GM19351 (cell line): Measurements from ENCODE around the gene TMEM86A.
"Not testable (repeated sequence)": the region's sequence is repeated elsewhere in the genome, so short reads cannot be mapped to it uniquely, and the experiment has no call there.

Experiments used
- ATAC-seq: cut with Tn5 transposase; IDR thresholded peaks from one replicate; pipeline ENCODE4 v1.9.1; 2021; ENCODE audit warnings: mild to moderate bottlenecking, moderate library complexity; ENCODE audit not compliant: unreplicated experiment

Gene TMEM86A

GRCh38 chr11:18698341-18699268, at the start of gene TMEM86A:
Gene TMEM86A, plus strand, starts transcription at chr11:18698779. Its CDS starts 108 bp downstream, at chr11:18698887.
- peak; percentile 98 for ATAC-seq

DNA sequence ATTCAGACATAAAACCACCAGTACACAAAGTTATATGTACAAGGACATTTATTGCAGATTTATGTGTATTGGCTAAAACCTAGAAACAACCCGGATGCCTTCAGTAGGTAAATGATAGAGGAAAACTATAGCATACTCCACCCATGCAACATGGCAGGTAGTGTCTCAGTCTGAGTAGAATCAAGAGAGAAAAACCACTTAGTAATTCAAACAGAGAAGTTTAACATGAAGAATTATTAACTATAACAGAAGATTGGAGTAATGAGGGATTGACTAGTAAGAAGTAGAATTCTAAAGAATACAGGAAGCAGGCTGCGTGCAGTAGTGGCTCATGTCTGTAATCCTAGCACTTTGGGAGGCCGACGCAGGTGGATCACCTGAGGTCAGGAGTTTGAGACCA, 48.2 kb upstream of the TMEM86A start:
- ATAC-seq: no peak

DNA sequence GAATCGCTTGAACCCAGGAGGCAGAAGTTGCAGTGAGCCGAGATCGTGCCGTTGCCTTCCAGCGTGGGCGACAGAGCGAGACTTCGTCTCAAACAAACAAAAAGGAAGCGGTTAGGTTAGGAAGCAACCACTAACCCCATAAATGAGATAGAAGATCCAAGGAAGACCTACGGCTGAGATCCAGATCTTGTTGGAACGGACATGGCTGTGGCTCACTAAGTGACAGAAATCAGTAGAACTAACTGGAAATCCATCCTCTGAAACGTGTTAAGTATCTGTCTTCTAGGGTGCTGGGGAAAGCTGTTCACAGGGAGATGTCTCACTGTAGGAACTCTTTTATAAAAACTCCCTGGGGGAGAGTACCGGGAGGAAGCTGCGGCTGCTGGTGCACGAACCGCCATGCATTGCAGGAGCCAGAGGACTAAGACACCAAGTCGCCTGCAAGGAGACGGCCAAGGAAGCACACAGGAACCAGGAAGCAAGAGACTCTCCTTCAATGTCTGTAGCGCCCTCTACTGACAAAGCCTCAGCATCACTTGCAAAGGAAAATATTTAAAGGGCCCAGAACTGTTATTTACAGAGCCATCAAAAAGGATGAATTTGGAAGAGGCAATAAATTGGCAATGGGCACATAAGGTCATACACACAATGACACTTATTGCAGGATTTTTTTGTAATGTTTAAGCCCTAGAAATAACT, 47.6 kb upstream of the TMEM86A start:
- no peak for ATAC-seq

GRCh38 chr11:18657673-18658072, 40.9 kb upstream of the TMEM86A start:
- ATAC-seq: no peak

- not testable (repeated sequence) for ATAC-seq
Measured at GRCh38 chr11:18665353-18665872, 33.2 kb upstream of the TMEM86A start.

- ATAC-seq: no peak
Measured at GRCh38 chr11:18668131-18668530, 30.4 kb upstream of the TMEM86A start.

- ATAC-seq: no peak
Measured at GRCh38 chr11:18669219-18669596, 29.4 kb upstream of the TMEM86A start.

DNA sequence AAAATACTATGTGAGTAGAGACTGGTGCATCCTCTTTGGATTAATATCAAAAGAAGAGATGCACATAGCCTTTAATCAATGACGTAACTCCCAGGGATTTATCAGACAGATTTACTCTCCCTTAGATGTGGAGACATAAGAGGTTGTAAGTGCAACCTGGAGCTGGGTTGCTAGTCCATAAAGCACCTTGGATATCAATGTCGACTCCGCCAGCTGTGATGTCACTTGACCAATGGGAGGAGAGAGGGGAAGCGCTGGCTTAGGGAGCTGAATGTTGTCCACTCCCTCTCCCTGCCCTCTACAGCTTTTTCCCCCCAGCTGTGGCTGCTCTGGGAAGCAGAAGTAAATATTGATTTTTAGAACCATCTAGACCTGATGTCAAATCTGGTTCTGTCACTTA, 28.9 kb upstream of the TMEM86A start:
- no peak for ATAC-seq

DNA sequence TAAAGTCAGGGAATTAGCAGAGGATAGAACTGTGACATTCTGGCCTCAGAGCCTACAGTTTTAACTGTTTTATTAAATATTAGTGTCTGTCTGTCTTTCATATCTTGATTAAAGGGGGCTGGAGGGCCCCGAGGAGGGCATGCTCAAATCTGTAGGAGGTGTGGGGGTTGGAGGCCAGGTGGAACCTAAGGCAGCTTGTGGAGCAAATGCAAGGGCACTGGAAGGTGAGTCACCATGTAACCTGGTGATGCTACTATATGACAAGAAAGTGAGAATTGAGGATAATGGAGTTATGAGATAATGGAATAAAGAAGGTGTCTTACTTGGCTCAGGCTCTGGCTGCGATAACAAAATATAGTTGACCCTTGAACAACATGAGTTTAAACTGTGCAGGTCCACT, 27.3 kb upstream of the TMEM86A start:
- no peak for ATAC-seq

- not testable (repeated sequence) for ATAC-seq
Measured at GRCh38 chr11:18672209-18672608, 26.4 kb upstream of the TMEM86A start.

GRCh38 chr11:18676803-18677202, 21.8 kb upstream of the TMEM86A start:
- ATAC-seq: no peak

GRCh38 chr11:18677560-18677959, 21.0 kb upstream of the TMEM86A start:
- no peak for ATAC-seq

DNA sequence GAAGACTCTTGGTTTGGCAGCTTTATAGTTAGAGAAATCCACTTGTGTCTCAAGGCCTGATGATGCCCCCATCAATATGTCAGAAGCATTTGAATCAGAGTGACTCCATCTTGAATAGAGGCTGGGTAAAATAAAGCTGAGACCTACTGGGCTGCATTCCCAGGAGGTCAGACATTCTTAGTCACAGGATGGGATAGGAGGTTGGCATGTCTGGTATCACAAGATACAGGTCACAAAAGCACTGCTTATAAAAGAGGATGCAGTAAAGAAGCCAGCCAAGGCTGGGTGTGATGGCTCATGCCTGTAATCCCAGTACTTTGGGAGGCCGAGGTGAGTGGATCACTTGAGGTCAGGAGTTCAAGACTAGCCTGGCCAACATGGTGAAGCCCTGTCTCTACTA, 16.6 kb upstream of the TMEM86A start:
- not testable (repeated sequence) for ATAC-seq

DNA sequence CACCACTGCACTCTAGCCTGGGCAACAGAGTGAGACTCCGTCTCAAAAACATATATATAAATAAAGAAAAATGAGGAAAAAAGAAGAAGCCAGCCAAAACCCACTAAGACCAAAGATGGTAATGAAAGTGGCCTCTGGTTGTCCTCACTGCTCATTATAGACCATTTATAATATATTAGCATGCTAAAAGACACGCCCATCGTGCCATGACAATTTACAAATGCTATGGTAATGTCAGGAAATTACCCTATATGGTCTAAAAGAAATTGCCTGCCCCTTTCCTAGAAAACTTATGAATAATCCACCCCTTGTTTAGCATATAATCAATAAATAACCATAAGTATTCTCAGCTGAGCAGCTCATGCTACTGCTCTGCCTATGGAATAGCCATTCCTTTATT, 16.1 kb upstream of the TMEM86A start:
- ATAC-seq: no peak

DNA sequence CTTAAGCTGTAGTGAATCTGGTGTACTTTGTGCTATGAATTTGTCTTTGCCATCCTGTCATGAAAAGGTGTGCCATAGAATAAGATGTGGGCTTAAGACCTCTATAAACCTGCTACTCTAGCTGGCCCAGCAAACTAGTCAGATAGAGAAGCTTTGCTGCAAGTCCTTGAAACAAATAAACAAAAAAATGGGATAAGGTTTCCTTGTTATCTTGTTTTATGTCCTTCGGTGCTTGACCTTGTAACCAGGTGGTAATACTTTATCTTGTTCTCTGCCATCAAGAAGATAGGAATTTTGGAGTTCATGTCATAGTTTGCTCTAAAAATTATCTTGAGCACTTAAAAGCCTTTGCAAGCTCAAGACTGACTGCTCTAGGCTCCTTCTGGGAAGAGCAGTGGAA, 14.3 kb upstream of the TMEM86A start:
- ATAC-seq: no peak

- not testable (repeated sequence) for ATAC-seq
Measured at GRCh38 chr11:18691467-18692140, 7.0 kb upstream of the TMEM86A start.

DNA sequence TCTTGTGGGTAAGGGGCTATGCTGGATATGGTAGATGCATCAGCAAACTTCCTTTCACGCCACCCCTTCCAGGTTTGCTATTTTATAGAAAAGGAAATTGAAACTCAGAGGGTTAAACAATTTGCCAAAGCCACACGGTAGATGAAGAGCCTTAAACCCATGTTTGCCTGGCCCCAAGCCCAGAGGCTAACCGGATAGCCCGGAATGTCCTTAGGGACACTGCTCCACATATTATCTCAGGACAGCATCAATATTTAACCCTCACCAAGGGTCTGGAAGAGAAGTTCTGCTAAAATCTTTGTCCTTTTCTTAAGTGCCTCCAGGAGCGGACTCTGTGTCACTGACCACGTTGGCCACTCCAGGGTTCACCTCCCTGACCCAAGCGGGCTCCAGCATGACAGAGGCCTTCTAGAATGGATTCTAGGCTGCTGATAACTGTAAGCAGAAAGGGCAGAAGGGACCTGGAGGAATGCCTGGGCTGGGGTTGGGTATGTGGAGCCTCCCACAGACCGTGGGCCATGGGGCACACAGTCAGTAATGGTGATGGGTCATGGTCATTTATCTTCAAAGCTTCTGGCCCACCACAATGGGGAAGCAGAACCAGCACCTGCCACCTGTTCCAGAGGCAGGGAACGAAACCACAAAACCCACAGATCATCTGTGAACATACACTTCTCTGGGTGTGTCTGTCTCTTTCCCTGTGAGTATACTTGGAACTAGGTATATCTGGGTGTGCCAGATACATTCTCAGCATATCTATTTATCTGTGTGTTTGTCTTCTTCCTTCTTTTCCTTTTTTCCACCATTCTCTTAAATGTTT, 5.4 kb upstream of the TMEM86A start:
- ATAC-seq: no peak

GRCh38 chr11:18696638-18697225, 1.8 kb upstream of the TMEM86A start:
- no peak for ATAC-seq

DNA sequence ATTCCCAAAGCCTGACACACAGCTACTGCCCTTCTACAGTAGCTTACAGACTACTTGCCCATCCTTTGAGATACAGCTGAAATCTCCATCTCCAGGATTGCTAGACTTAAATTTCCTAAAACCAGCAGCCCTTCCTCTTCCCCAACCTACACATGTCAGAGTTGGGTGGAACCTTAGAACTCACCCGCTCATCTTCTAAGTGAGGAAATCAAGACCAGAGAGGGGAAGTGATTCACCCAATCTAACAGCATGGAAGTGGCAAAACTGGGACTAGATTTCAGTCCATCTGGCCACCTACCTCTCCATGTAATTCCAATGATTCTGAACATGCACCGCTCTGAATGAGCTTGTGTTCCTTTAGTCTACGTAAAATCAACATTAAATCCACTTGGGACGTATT, 1.0 kb upstream of the TMEM86A start:
- ATAC-seq: no peak

GRCh38 chr11:18699269-18699596, 654 bp downstream of the TMEM86A start:
- no peak for ATAC-seq
